Activated gamma-delta T cell (primary cell): ENCODE measurements around the gene SGTA.

Source experiments
- DNase-seq: peaks from one replicate; lab custom pipeline; 2025; lab: John Stamatoyannopoulos, UW

SGTA gene

DNA sequence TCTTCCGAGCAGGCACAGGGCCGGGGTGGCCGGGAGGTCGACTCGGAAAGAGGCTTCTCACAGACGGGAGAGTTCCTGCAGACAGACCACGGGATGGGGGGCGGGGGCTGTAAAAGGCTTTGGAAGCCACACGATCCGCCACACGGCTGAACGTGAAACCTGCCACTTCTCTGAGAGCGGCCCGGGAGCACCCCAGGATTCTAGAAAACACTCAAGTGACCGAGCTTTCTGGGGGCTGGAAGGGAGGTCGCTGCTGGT, 27.7 kb downstream of the SGTA start:
- DNase-seq: no peak

DNA sequence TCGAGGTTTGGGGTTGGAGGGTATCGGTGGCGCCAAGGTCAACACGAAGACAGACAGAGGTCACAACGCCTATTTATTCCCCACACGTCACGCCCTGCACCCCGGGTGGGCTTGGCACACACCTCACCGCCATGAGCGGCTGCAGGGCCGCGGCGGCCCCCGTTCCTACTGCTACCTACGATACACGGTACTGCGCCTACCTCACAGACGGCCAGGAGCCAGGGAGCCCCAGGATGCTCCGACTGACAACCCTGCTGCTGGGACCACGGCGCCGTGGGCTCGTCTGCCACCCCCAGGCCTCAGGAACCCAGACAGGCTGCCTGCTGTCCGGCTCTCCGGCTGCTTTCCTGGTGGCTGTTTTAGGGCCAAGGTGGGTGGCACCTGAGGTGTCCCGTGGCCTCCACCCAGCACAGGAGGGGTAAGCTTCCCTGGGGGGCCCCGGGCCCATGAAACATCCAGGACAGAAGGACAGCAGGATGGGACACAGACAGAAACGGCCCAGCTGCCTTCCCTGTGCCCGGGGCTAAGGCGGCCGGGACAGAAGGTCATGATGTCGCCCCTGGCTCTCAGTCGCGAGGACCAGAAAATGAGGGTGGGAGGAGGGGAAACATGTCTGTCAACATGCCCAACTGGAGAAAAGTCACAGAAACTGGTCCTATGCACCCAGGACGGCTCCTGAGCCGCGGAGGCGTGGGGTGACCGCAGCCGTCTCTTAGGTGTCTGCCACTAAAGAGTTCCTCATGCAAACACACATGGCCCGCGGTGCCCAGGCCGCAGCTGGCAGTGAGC, 28.2 kb downstream of the SGTA start:
- DNase-seq: no peak

DNA sequence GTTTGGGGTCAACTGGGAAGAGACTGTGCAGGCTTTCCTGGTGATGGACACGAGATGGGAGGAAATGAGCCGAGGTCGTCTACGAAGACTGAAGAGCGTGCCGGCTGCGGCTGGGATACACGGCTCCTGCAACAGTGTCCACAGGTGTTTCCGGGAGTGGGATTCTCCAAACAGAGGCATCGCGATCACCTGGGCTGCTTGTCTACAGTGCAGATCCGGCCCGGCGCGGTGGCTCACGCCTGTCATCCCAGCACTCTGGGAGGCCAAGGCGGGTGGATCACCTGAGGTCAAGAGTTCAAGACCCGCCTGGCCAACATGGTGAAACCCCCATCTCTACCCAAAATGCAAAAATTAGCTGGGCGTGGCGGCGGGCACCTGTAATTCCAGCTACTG, 31.6 kb downstream of the SGTA start:
- DNase-seq: no peak

DNA sequence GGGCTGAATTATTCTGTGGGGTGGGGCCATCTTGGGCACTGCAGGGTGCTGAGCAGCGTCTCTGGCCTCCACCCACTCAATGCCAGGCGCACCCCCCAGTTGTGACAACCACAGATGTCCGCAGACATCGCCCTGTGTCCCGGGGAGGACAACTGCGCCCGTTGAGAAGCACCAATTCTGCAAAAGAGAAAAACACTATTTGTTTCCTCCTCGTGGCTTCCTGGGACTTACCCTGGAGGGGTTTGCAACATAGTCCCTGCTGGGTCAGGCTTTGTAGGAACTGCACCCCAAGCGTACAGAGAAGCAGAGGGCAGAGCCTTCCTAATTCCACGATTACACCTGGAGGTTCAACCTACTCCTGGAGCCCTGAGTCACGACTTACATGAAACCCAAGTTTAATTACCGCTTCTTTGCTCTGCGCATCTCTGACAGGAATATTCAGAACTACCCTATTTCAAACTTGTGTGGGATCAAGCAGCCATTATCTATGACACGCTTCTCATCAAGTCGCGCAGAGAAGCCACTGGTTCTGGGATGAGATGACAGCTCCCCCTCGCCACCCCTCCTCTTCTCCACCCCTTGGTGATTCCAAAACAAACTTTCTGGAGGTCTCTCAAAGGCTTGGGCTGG, 32.1 kb downstream of the SGTA start:
- DNase-seq: no peak

DNA sequence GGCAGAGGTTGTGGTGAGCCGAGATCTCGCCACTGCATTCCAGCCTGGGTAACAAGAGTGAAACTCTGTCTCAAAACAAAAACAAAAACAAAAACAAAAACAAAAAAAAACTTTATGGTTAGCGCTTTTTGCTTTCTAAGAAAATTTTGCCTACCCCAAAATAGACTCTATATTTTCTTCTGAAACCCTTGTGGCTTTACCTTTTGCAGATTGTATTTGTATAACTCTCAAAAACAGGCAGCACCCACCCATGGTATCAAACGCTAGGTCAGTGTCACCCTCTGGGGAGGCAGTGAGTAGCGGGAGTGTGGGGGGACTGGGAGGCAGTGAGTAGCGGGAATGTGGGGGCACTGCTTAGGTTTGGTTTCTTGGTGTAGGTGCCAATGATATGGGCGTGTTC, 35.7 kb downstream of the SGTA start:
- DNase-seq: no peak

- no peak for DNase-seq
These were observed 39.0 kb downstream of the SGTA start for GRCh38 chr19:2744113-2744512.

DNA sequence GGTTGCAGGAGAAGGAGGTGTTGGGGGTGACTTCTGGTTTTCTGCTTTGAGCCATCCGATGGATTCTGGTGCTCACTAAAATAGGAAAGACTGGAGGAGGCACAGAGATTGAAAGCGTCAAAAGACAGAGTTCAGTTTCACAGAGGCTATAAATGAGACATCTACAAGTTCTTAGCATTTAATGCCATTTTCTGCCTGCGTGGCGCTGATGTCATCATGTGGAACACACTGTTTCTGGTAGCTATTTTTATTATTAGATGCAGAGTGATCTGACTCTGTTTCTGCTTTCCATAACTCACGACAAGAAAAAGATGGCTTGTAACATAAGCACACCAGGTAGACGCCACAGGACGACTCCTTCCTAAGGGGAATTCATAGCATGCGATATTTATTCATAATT, 40.0 kb downstream of the SGTA start:
- DNase-seq: no peak

DNA sequence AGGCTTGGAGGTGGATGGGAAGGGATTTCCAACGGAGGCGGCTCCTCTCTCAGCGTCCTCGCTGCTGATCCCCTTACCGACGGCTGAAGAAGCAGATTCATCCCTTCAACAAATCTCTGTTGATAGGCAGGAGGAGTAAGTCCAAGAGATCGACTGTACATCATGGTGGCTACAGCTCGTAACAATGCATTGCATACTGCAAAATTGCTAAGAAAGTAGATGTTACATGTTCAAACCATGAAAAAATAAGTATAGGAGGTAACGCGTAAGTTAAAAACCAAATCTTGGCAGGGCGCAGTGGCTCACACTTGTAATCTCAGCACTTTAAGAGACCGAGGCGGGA, 42.8 kb downstream of the SGTA start:
- DNase-seq: no peak

GRCh38 chr19:2739602-2740313, 43.3 kb downstream of the SGTA start, which contains the start of gene SLC39A3:
TSS of gene SLC39A3 (minus strand) at chr19:2740017. CDS start at chr19:2737257, 2,760 bp downstream.
- peak; percentile 83 for DNase-seq

GRCh38 chr19:2736550-2737190, 46.4 kb downstream of the SGTA start:
- no peak for DNase-seq

GRCh38 chr19:2735374-2735773, 47.7 kb downstream of the SGTA start:
- no peak for DNase-seq

- no peak for DNase-seq
These were observed 48.3 kb downstream of the SGTA start for GRCh38 chr19:2734589-2735288.

GRCh38 chr19:2733930-2734588, 49.0 kb downstream of the SGTA start:
- DNase-seq: no peak

GRCh38 chr19:2732883-2733282, 50.2 kb downstream of the SGTA start:
- no peak for DNase-seq

DNA sequence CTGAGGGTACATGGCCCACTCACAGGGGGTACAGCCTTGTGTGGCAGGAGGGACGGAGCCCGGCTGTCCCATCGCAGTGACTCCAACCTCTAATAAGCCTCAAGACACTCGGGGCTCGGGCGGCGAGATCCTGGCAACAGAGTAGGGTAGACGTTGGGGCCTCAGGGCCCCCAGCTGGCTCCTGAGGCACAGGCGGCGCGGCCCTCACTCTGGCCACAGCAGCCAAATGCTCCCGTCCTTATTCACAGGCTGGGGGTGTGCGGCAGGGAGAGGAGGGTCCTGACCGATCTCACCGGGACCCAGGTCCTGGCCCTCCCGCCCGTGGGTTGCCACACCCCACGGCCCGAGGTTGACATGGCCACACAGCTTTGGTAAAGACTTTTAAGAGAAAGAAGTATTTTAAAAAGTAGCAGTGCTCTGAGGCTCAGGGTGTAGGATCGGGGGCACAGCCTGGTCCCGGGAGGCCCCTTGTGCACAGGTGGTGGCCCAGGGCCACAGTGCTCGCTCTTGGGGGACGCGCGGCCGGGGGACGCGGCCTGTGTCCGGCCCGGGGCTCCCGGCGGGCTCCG, 50.8 kb downstream of the SGTA start:
- DNase-seq: no peak

- DNase-seq: no peak
These were observed 51.7 kb downstream of the SGTA start for GRCh38 chr19:2731181-2731995.

DNA sequence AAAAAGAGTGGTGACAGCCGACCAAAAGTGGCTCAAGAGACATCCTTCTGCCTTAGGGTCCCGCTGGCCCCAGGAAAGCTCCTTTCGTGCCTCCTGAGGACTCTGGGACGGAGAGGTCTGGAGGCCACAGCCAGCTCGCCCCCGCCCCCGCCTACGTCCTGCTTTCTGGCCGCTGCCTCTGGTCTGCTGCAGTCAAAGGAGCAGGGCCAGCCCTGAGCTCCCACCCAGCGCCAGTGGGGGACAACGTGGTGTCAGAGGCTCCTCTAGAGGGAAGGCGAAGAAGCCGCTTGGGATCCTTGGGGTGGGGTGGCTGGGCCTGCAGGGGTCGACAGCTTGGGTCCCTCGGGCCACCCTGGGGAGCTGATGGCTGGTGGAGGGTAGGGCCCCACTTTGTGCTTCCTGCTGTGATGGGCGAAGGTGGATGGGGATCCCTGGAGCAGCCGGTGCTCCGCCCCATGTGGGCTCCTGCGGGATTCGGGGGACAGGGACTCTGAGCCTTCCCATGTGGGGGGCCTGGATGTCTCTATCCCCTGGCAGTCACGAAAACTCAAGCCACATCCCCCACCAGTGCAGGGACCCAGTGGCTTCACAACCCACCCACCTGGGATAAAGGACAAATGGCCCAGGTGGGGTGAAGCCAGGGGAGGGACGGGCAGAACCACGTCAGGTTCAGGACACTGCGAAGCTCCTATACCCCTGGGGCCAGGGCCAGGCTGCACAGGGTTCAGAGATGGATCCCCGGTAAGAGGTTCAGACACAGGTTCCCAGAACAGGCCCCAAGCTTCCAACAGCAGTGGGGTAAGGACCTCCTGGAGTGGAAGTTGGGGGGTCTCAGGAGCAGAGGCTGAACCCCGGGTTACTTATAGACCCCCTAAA, 52.9 kb downstream of the SGTA start:
- no peak for DNase-seq

DNA sequence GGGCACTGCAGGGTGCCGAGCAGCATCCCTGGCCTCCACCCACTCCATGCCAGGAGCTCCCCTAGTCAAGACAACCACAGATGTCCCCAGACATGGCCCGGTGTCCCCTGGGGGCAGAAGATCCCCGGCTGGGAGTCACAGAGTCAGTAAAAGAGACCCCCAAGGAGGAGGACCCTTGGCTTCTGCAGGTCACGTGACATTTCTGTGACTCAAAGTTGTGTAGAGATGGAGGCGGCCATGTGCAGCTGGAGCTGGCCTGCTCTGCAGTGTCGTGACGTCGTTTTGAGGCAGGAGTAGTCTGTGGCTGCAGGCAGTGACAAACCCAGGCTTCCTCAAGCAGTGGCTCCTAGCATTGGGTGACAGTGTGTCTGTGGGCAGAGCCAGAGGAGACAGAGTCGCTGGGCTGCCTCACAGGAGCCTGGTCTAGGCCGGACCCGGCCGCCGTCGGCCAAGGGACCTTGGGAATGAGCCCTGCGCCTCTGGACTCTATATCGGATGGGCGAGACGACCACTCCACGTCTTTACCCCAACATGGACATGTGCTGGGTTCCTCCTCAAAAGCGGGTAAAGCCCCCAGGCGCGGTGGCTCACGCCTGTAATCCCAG, 54.2 kb downstream of the SGTA start:
- no peak for DNase-seq

DNA sequence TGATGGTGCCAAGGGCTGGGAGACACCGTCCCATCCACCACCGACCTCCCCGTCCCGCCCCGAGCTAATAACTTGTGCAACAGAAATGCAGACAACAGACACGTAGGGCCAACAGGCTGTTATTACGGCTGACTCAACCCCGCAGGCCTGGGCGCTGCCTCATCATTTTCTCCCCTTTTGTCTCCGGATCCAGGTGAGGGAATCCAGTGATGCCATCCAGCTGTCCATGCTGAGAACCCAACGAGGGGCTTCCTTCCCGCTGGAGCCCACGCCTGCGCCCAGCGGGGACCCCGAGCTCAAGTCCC, 55.5 kb downstream of the SGTA start:
- DNase-seq: no peak
